PC-3 (cell line): ENCODE results near the gene ATP6V1F. TPM values are rescaled to one million over a fixed set of nuclear protein-coding genes. Genes with fewer than 3 reads are reported as not detected.
A peak's percentile ranks its signal among the peaks of the same experiment; 100 is the strongest.

Source experiments
- ATAC-seq: fragments of 200-7000 bp; cut with Tn5 transposase; 2 replicates; pipeline ENCODE4 v1.9.1; 2020; ENCODE audit warnings: mild to moderate bottlenecking, moderate library complexity
- BruUV-seq: library from RNA; stranded (reverse); fragments of 400-500 nt; replicated peaks from 2 replicates; lab custom pipeline; 2021; lab: Mats Ljungman, UMichigan
- CTCF ChIA-PET: fragments of 300-600 bp; sonication (Branson Sonifier 250); formaldehyde crosslinking; loops from one replicate; lab custom pipeline; 2022; ENCODE audit warnings: antibody characterized with exemption; lab: Charles Lee
- POLR2A ChIA-PET: fragments of 300-600 bp; sonication (Branson Sonifier 250); formaldehyde crosslinking; loops from one replicate; lab custom pipeline; 2022; ENCODE audit warnings: antibody characterized with exemption; ENCODE audit not compliant: unreplicated experiment; lab: Charles Lee
- DNase-seq: peaks from one replicate; pipeline ENCODE4 v3.0.0-alpha.2; 2015
- H2AFZ ChIP-seq: fragments of 300-600 bp; sonication (generic); 2 replicates; pipeline ENCODE4 v1.6.0; 2016; ENCODE audit warnings: antibody characterized with exemption, low read length
- H3F3A ChIP-seq: fragments of 300-600 bp; sonication (generic); one replicate; pipeline ENCODE4 v1.6.0; 2017; ENCODE audit warnings: antibody characterized with exemption, low read length, control low read depth, mild to moderate bottlenecking; ENCODE audit not compliant: unreplicated experiment
- H3K27ac ChIP-seq: fragments of 300-600 bp; sonication (generic); 2 replicates; pipeline ENCODE4 v1.5.1; 2016; ENCODE audit warnings: mild to moderate bottlenecking, low read length
- H3K27me3 ChIP-seq: fragments of 300-600 bp; sonication (generic); 2 replicates; pipeline ENCODE4 v1.6.1; 2016; ENCODE audit warnings: low read length, mixed read lengths
- H3K36me3 ChIP-seq: fragments of 300-600 bp; sonication (generic); 2 replicates; pipeline ENCODE4 v1.6.1; 2016; ENCODE audit warnings: low read depth, mixed run types, low read length, mixed read lengths
- H3K4me1 ChIP-seq: fragments of 300-600 bp; sonication (generic); 2 replicates; pipeline ENCODE4 v1.5.1; 2016; ENCODE audit warnings: low read length; ENCODE audit not compliant: insufficient read depth
- H3K4me2 ChIP-seq: fragments of 300-600 bp; sonication (generic); 2 replicates; pipeline ENCODE4 v1.6.0; 2016; ENCODE audit warnings: low read length
- H3K4me3 ChIP-seq: fragments of 300-600 bp; sonication (generic); 2 replicates; pipeline ENCODE4 v1.5.1; 2016; ENCODE audit warnings: mild to moderate bottlenecking, low read length, mixed read lengths
- H3K79me2 ChIP-seq: fragments of 300-600 bp; sonication (generic); 2 replicates; pipeline ENCODE4 v1.6.1; 2017; ENCODE audit warnings: low read length, mixed read lengths
- H3K9ac ChIP-seq: fragments of 300-600 bp; sonication (generic); 2 replicates; pipeline ENCODE4 v1.6.0; 2016; ENCODE audit warnings: mild to moderate bottlenecking, low read length
- H3K9me2 ChIP-seq: fragments of 300-600 bp; sonication (generic); replicated peaks from 2 replicates; pipeline ENCODE4 v1.6.1; 2016; ENCODE audit warnings: mixed run types, low read length, mixed read lengths
- H3K9me3 ChIP-seq: fragments of 300-600 bp; sonication (generic); 2 replicates; pipeline ENCODE4 v1.6.1; 2016; ENCODE audit warnings: low read length, mixed read lengths
- H4K20me1 ChIP-seq: fragments of 300-600 bp; sonication (generic); 2 replicates; pipeline ENCODE4 v1.6.1; 2016; ENCODE audit warnings: low read length, mixed read lengths
- EZH2 ChIP-seq: fragments of 300-600 bp; sonication (generic); IDR thresholded peaks from one replicate; pipeline ENCODE4 v1.6.1; 2017; ENCODE audit warnings: antibody characterized with exemption, mild to moderate bottlenecking, low read length; ENCODE audit not compliant: unreplicated experiment
- EZH2phosphoT487 ChIP-seq: fragments of 300-600 bp; sonication (generic); IDR thresholded peaks from 2 replicates; pipeline ENCODE4 v1.6.1; 2018; ENCODE audit warnings: mild to moderate bottlenecking, antibody characterized with exemption, low read length, borderline replicate concordance
- intact Hi-C: fragments of 100-400 bp; cut with micrococcal nuclease; formaldehyde crosslinking; loops from 2 replicates; pipeline ENCODE4 v1.9.0; 2023
- total RNA-seq: library from RNA; depleted of rRNA; stranded (reverse); fragments of >200 nt; gene quantifications from 2 replicates; pipeline ENCODE4 v1.2.3, GENCODE V29; 2014
- TF ChIP-seq, protein P1 (sequence below): fragments of 300-600 bp; sonication (generic); conservative IDR thresholded peaks from 2 replicates; pipeline ENCODE4 v1.5.1; 2017; ENCODE audit warnings: antibody characterized with exemption, low read depth, mild to moderate bottlenecking, low read length

The ATP6V1F gene
- total RNA-seq, 1 experiment from 2014 or later, result 131 TPM

DNA sequence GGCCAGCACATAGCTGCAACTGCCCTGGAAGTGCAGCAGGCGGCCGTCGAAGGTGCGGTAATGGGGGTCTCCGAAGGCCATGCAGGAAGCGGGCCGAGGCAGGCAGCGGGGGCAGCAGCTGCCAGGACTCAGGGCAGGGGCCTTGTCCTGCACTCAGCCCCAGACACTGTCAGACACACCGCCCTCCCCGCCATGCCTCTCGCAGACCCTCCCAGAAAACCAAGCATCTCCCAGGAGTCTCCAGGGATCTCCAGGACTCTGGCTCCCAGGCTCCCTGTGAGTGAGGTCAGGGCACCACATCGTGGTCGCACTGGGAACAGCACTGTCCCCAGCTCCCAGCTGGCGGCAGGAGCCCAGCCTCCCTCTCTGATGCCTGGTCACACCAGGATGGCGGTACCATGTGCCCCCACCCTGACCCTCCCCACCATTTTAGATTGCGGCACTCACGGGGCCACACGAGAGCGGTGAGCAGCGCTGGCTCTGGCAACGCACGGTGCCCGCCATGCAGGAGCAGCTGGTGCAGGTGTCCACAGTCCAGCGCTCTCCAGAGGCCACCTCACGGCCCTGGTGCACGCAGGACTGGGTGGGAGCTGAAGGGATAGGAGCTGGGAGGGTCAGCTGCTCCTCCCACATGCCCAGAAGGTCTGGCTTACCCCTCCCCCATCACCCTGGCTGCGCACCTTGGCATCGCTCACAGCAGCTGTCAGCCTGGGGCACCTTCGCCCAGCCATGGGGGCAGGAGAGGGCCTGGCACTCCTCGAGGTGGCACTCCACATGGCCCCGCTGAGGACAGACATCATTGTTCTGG is 17.5 kb downstream of the ATP6V1F start:
- no peaks in the 10 kb centered on the region for H3K79me2 ChIP-seq
- no peaks in the 10 kb centered on the region for H4K20me1 ChIP-seq
- H3K9me3 ChIP-seq, result no peaks in the 10 kb centered on the region
- BruUV-seq, result no TSS peak
- H3K9ac ChIP-seq, result peak overlapping the region; percentile 31
- no peaks in the 10 kb centered on the region for H3K36me3 ChIP-seq
- H3K27ac ChIP-seq, result no peak overlapping the region
- peak overlapping the region; percentile 69 for H3K4me3 ChIP-seq
- peak; percentile 85 for DNase-seq
- H2AFZ ChIP-seq, result peak overlapping the region; percentile 82
- no peaks in the 10 kb centered on the region for H3F3A ChIP-seq
- intact Hi-C loops, result loop anchor here (1.0 to 5.0 kb wide), 4 partner anchors 17 to 403 kb away; partner anchors contain the start of genes CCDC136 and METTL2B
- TF ChIP-seq, protein P1, sequence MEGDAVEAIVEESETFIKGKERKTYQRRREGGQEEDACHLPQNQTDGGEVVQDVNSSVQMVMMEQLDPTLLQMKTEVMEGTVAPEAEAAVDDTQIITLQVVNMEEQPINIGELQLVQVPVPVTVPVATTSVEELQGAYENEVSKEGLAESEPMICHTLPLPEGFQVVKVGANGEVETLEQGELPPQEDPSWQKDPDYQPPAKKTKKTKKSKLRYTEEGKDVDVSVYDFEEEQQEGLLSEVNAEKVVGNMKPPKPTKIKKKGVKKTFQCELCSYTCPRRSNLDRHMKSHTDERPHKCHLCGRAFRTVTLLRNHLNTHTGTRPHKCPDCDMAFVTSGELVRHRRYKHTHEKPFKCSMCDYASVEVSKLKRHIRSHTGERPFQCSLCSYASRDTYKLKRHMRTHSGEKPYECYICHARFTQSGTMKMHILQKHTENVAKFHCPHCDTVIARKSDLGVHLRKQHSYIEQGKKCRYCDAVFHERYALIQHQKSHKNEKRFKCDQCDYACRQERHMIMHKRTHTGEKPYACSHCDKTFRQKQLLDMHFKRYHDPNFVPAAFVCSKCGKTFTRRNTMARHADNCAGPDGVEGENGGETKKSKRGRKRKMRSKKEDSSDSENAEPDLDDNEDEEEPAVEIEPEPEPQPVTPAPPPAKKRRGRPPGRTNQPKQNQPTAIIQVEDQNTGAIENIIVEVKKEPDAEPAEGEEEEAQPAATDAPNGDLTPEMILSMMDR, result peak; percentile 81
- no peak for TF ChIP-seq EZH2phosphoT487
- H3K27me3 ChIP-seq, result no peaks in the 10 kb centered on the region
- peak; percentile 92 for ATAC-seq
- POLR2A ChIA-PET, result no interaction called here
- no peaks in the 10 kb centered on the region for H3K9me2 ChIP-seq
- peaks cover 8% of the 10 kb centered on the region; the same call in 1 of the 2 replicates for H3K4me1 ChIP-seq
- CTCF ChIA-PET, result interaction anchor here (0.5 to 1.8 kb wide), 3 partner anchors 17 to 533 kb away, joined by 4 to 9 read pairs (median 8); partner anchors contain the start of gene ATP6V1F
- peak overlapping the region; percentile 83 for H3K4me2 ChIP-seq

DNA sequence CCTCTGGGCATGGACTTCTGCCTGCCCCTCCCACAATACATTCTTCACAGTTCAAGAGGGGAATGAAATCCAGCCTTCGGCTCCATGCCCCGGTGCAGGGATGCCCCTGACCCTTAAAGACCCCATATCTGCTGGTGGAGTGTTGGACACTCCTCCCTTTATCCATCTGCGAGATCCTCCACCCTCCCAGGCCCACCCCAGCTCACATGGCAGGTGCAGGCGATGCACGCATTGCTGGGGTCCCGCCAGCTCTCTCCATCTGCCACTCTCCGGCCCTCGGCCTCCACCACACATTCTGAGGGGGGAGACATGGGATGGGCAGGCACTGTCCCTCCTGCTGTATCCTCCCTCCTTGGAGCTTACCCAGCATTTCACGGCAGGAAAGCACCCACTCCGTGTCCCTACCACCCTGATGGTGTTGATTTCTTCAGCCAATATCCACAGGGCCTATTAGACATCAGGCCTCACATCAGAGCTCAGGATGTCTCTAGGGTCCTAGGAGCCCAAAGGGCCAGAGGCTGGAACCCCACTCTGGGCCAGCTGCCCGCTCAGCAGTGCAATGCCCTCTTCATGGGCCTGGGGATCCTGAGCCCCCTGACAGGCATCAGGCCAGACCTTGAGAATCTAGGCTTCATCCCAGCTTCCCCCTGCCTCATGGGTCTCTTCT is 18.3 kb downstream of the ATP6V1F start:
- Histone ChIP-seq H3K4me3 (no peak overlapping the region), H3K27me3 (no peaks in the 10 kb centered on the region), H3F3A (no peaks in the 10 kb centered on the region), H3K27ac (no peak overlapping the region), H3K36me3 (no peaks in the 10 kb centered on the region), H2AFZ (no peak overlapping the region), H4K20me1 (no peaks in the 10 kb centered on the region), H3K9ac (no peak overlapping the region), H3K9me2 (no peaks in the 10 kb centered on the region), H3K4me2 (no peak overlapping the region), H3K9me3 (no peaks in the 10 kb centered on the region), H3K79me2 (no peaks in the 10 kb centered on the region), H3K4me1 (peaks cover 8% of the 10 kb centered on the region; the same call in 1 of the 2 replicates)
- no peak for DNase-seq
- TF ChIP-seq, protein P1, result no peak
- TF ChIP-seq EZH2phosphoT487 (no peak), EZH2 (no peak)
- no peak for ATAC-seq
- intact Hi-C loops, result loop anchor here (1.0 to 5.0 kb wide), 4 partner anchors 18 to 404 kb away; partner anchors contain the start of genes CCDC136 and METTL2B
- POLR2A ChIA-PET, result no interaction called here
- BruUV-seq, result no TSS peak
- CTCF ChIA-PET, result interaction anchor here (0.6 kb wide), 1 partner anchor 23 kb away, joined by 8 read pairs; no protein-coding TSS in a partner anchor
